ENCODE results near the gene SPAST.
A peak's percentile ranks its signal among the peaks of the same experiment; 100 is the strongest.
"Not testable (repeated sequence)": the region's sequence is repeated elsewhere in the genome, so short reads cannot be mapped to it uniquely, and the experiment has no call there.

Gene SPAST

DNA sequence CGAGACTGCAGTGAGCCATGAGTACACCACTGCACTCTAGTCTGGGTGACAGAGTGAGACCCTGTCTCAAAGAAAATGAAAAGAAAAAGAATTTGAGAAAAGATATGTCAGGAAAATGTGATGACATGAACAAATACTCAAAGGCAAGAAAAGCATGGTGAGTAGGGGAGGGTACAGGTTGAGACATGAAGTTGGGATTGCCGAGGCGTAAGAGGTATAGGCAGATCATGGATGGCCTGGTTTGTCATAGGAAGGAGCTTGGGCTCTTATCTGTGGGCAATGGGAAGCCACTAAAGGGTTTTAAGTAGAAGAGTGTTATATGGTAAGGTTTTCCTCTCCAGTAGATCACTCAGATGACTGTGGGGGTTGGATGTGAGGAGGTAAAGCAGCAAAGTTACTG, 32.3 kb downstream of the SPAST start:
- H3K9ac ChIP-seq (ENCODE audit: insufficient read length), result no peak overlapping the region
- H3K36me3 ChIP-seq (ENCODE audit: insufficient read depth, low read length), result peaks cover 6% of the 10 kb centered on the region; the same call in 1 of the 2 replicates
- TF ChIP-seq FOXP2 (optimal IDR thresholded peaks at IDR 0.05; ENCODE audit: control extremely low read depth, extremely low read length, insufficient read depth) (no peak), POLR2AphosphoS5 (IDR thresholded peaks at IDR 0.05; ENCODE audit: borderline replicate concordance, low read depth, low read length) (no peak), EZH2 (IDR thresholded peaks at IDR 0.05) (no peak)
- H3K27ac ChIP-seq, result no peak overlapping the region
- DNase-seq (ENCODE audit: low read depth, low spot score), result no peak
- H3K4me3 ChIP-seq, result no peak overlapping the region
- no peaks in the 10 kb centered on the region for H3K9me3 ChIP-seq (ENCODE audit: low read depth, low read length)

DNA sequence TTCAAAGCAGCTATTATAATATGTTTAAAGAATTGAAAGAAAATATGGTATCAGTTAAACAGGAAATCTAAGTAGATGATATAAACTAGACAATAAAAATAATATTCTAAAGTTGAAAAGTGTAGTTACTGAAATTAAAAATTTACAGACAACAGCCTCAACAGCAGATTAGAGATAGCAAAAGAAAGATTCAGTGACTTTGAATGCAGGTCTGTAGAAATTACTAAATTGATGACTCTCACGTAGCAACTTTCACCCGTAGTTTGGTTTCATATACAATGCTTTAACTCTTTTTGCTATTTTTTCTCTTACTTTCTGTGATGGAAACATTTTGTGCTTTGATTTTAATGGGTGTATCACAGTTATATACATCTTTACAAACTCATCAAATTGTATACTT, 44.8 kb downstream of the SPAST start:
- TF ChIP-seq FOXP2 (optimal IDR thresholded peaks at IDR 0.05; ENCODE audit: control extremely low read depth, extremely low read length, insufficient read depth) (no peak), POLR2AphosphoS5 (IDR thresholded peaks at IDR 0.05; ENCODE audit: borderline replicate concordance, low read depth, low read length) (no peak), EZH2 (IDR thresholded peaks at IDR 0.05) (no peak)
- no peak for DNase-seq (ENCODE audit: low read depth, low spot score)
- Histone ChIP-seq H3K9me3 (ENCODE audit: low read depth, low read length) (no peaks in the 10 kb centered on the region), H3K27ac (no peak overlapping the region), H3K4me3 (no peak overlapping the region), H3K36me3 (ENCODE audit: insufficient read depth, low read length) (peaks cover 22% of the 10 kb centered on the region), H3K9ac (ENCODE audit: insufficient read length) (no peak overlapping the region)

- no peak for TF ChIP-seq POLR2AphosphoS5 (IDR thresholded peaks at IDR 0.05; ENCODE audit: borderline replicate concordance, low read depth, low read length)
- DNase-seq (ENCODE audit: low read depth, low spot score), result no peak
- Histone ChIP-seq H3K27ac (no peak overlapping the region), H3K36me3 (ENCODE audit: insufficient read depth, low read length) (peaks cover 13% of the 10 kb centered on the region; the same call in 1 of the 2 replicates), H3K4me3 (no peak overlapping the region), H3K9me3 (ENCODE audit: low read depth, low read length) (no peaks in the 10 kb centered on the region), H3K9ac (ENCODE audit: insufficient read length) (no peak overlapping the region)
Observed at GRCh38 chr2:32118055-32118454, 54.7 kb downstream of the SPAST start.

GRCh38 chr2:32119161-32119560, 55.8 kb downstream of the SPAST start:
- TF ChIP-seq EZH2 (IDR thresholded peaks at IDR 0.05) (no peak), POLR2AphosphoS5 (IDR thresholded peaks at IDR 0.05; ENCODE audit: borderline replicate concordance, low read depth, low read length) (no peak), FOXP2 (optimal IDR thresholded peaks at IDR 0.05; ENCODE audit: control extremely low read depth, extremely low read length, insufficient read depth) (no peak)
- no peak overlapping the region for H3K4me3 ChIP-seq
- DNase-seq (ENCODE audit: low read depth, low spot score), result no peak
- H3K36me3 ChIP-seq (ENCODE audit: insufficient read depth, low read length), result peaks cover 14% of the 10 kb centered on the region; the same call in 1 of the 2 replicates
- no peak overlapping the region for H3K27ac ChIP-seq
- no peaks in the 10 kb centered on the region for H3K9me3 ChIP-seq (ENCODE audit: low read depth, low read length)
- H3K9ac ChIP-seq (ENCODE audit: insufficient read length), result no peak overlapping the region

GRCh38 chr2:32124660-32125059, 61.3 kb downstream of the SPAST start:
- Histone ChIP-seq H3K4me3 (no peak overlapping the region), H3K9ac (ENCODE audit: insufficient read length) (no peak overlapping the region), H3K36me3 (ENCODE audit: insufficient read depth, low read length) (peaks cover 22% of the 10 kb centered on the region; the same call in 1 of the 2 replicates), H3K27ac (no peak overlapping the region), H3K9me3 (ENCODE audit: low read depth, low read length) (no peaks in the 10 kb centered on the region)
- no peak for DNase-seq (ENCODE audit: low read depth, low spot score)
- TF ChIP-seq FOXP2 (optimal IDR thresholded peaks at IDR 0.05; ENCODE audit: control extremely low read depth, extremely low read length, insufficient read depth) (no peak), POLR2AphosphoS5 (IDR thresholded peaks at IDR 0.05; ENCODE audit: borderline replicate concordance, low read depth, low read length) (no peak), EZH2 (IDR thresholded peaks at IDR 0.05) (no peak)

DNA sequence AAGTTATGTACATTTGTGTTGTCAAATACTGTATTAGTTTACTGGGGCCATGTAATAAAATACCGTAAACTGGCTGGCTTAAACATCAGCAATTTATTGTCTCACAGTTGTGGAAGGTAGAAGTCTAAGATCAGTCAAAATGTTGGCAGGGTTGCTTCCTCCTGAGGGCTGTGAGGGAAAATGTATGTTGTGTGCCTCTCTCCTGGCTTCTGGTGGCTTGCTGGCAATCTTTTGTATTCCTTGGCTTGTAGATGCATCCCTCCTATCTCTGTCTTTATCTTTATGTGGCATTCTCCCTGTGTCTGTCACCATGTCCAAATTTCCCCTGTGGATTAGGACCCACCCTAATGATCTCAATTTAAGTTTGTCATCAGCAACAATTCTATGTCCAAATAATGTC, 65.3 kb downstream of the SPAST start:
- H3K4me3 ChIP-seq, result no peak overlapping the region
- H3K9ac ChIP-seq (ENCODE audit: insufficient read length), result no peak overlapping the region
- H3K36me3 ChIP-seq (ENCODE audit: insufficient read depth, low read length), result peaks cover 31% of the 10 kb centered on the region; the same call in 1 of the 2 replicates
- DNase-seq (ENCODE audit: low read depth, low spot score), result no peak
- H3K27ac ChIP-seq, result no peak overlapping the region
- no peak for TF ChIP-seq POLR2AphosphoS5 (IDR thresholded peaks at IDR 0.05; ENCODE audit: borderline replicate concordance, low read depth, low read length)
- no peak for TF ChIP-seq FOXP2 (optimal IDR thresholded peaks at IDR 0.05; ENCODE audit: control extremely low read depth, extremely low read length, insufficient read depth)
- no peak for TF ChIP-seq EZH2 (IDR thresholded peaks at IDR 0.05)
- H3K9me3 ChIP-seq (ENCODE audit: low read depth, low read length), result no peaks in the 10 kb centered on the region

- no peak overlapping the region for H3K4me3 ChIP-seq
- no peak overlapping the region for H3K27ac ChIP-seq
- TF ChIP-seq POLR2AphosphoS5 (IDR thresholded peaks at IDR 0.05; ENCODE audit: borderline replicate concordance, low read depth, low read length), result no peak
- no peak for TF ChIP-seq FOXP2 (optimal IDR thresholded peaks at IDR 0.05; ENCODE audit: control extremely low read depth, extremely low read length, insufficient read depth)
- no peak for TF ChIP-seq EZH2 (IDR thresholded peaks at IDR 0.05)
- H3K36me3 ChIP-seq (ENCODE audit: insufficient read depth, low read length), result peaks cover 31% of the 10 kb centered on the region; the same call in 1 of the 2 replicates
- no peak for DNase-seq (ENCODE audit: low read depth, low spot score)
- H3K9me3 ChIP-seq (ENCODE audit: low read depth, low read length), result no peaks in the 10 kb centered on the region
- H3K9ac ChIP-seq (ENCODE audit: insufficient read length), result no peak overlapping the region
Observed at GRCh38 chr2:32129086-32129485, 65.7 kb downstream of the SPAST start.

DNA sequence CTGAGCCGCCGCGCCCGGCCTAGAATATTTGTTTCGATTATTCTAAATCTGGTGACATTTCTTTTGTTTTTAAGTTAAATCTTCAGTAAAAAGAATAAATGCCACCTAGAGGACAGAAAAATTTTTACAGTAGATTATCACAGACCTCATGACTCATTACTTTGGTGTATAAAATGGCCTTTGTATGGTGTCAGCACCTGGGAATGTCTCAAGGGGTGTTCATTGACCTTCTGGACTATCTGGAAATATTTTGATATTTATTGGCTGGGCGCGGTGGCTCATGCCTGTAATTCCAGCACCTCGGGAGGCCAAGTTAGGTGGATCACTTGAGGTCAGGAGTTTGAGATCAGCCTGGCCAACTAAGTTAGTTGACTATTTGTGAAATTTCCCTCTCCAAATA, 72.1 kb downstream of the SPAST start:
- no peaks in the 10 kb centered on the region for H3K9me3 ChIP-seq (ENCODE audit: low read depth, low read length)
- H3K9ac ChIP-seq (ENCODE audit: insufficient read length), result no peak overlapping the region
- peak overlapping the region; percentile 79; the same call in 1 of the 2 replicates for H3K27ac ChIP-seq
- DNase-seq (ENCODE audit: low read depth, low spot score), result no peak
- TF ChIP-seq POLR2AphosphoS5 (IDR thresholded peaks at IDR 0.05; ENCODE audit: borderline replicate concordance, low read depth, low read length) (no peak), EZH2 (IDR thresholded peaks at IDR 0.05) (no peak), FOXP2 (optimal IDR thresholded peaks at IDR 0.05; ENCODE audit: control extremely low read depth, extremely low read length, insufficient read depth) (no peak)
- peaks cover 36% of the 10 kb centered on the region for H3K36me3 ChIP-seq (ENCODE audit: insufficient read depth, low read length)
- no peak overlapping the region for H3K4me3 ChIP-seq

GRCh38 chr2:32136097-32136496, 72.7 kb downstream of the SPAST start:
- peak overlapping the region; percentile 79; the same call in 1 of the 2 replicates for H3K27ac ChIP-seq
- TF ChIP-seq POLR2AphosphoS5 (IDR thresholded peaks at IDR 0.05; ENCODE audit: borderline replicate concordance, low read depth, low read length) (no peak), FOXP2 (optimal IDR thresholded peaks at IDR 0.05; ENCODE audit: control extremely low read depth, extremely low read length, insufficient read depth) (no peak), EZH2 (IDR thresholded peaks at IDR 0.05) (no peak)
- H3K36me3 ChIP-seq (ENCODE audit: insufficient read depth, low read length), result peaks cover 31% of the 10 kb centered on the region
- H3K4me3 ChIP-seq, result no peak overlapping the region
- no peaks in the 10 kb centered on the region for H3K9me3 ChIP-seq (ENCODE audit: low read depth, low read length)
- peak overlapping the region; percentile 13 for H3K9ac ChIP-seq (ENCODE audit: insufficient read length)
- DNase-seq (ENCODE audit: low read depth, low spot score), result no peak

DNA sequence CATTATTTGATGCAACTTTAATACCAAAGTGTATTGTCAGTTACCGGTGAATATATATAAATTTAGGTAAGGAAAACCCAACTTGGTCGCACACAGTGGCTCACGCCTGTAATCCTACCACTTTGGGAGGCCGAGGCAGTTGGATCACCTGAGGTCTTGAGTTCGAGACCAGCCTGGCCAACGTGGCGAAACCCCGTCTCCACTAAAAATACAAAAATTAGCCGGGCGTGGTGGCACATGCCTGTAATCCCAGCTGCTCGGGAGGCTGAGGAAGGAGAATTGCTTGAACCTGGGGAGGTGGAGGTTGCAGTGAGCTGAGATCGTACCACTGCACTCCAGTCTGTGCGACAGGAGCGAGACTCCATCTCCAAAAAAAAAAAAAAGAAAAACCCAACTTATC, 88.2 kb downstream of the SPAST start:
- not testable (repeated sequence) for H3K9ac ChIP-seq (ENCODE audit: insufficient read length); H3K9me3 ChIP-seq (ENCODE audit: low read depth, low read length); H3K27ac ChIP-seq; DNase-seq (ENCODE audit: low read depth, low spot score); H3K4me3 ChIP-seq
- peaks cover 16% of the 10 kb centered on the region for H3K36me3 ChIP-seq (ENCODE audit: insufficient read depth, low read length)

All from SK-N-MC (cell line).